OCI-LY3 (cell line): Measurements from ENCODE around the gene KRT79.

Experiments used
- H2AFZ ChIP-seq: fragments of 200-600, 300-600 bp; shearing (Covaris generic); 2 replicates; pipeline ENCODE4 v1.6.0; 2014; ENCODE audit warnings: antibody characterized with exemption, low read depth, low read length
- H3K27ac ChIP-seq: fragments of 200-600, 300-600 bp; sonication (generic); 2 replicates; pipeline ENCODE4 v1.5.1; 2014; ENCODE audit warnings: mild to moderate bottlenecking, low read length, moderate library complexity, mixed read lengths
- H3K27me3 ChIP-seq: fragments of 200-600, 300-600 bp; sonication (generic); 2 replicates; pipeline ENCODE4 v1.6.1; 2014; ENCODE audit warnings: low read depth, low read length, mixed read lengths
- H3K36me3 ChIP-seq: fragments of 200-600, 300-600 bp; sonication (generic); replicated peaks from 2 replicates; pipeline ENCODE3; 2014; ENCODE audit warnings: low read depth, low read length, mixed read lengths
- H3K4me1 ChIP-seq: fragments of 300-600, 200-600 bp; sonication (generic); 2 replicates; pipeline ENCODE4 v1.6.1; 2014; ENCODE audit warnings: low read length, mixed read lengths
- H3K4me2 ChIP-seq: fragments of 200-600, 300-600 bp; sonication (generic); 2 replicates; pipeline ENCODE4 v1.6.1; 2014; ENCODE audit warnings: low read length, mixed read lengths
- H3K4me3 ChIP-seq: fragments of 300-600, 200-600 bp; sonication (generic); 2 replicates; pipeline ENCODE4 v1.5.1; 2014; ENCODE audit warnings: antibody characterized with exemption, mild to moderate bottlenecking, low read length, moderate library complexity
- H3K79me2 ChIP-seq: fragments of 300-600, 200-600 bp; shearing (Covaris generic); 2 replicates; pipeline ENCODE4 v1.6.1; 2014; ENCODE audit warnings: mild to moderate bottlenecking, low read length, mixed read lengths
- H3K9ac ChIP-seq: fragments of 300-600, 200-600 bp; shearing (Covaris generic); 2 replicates; pipeline ENCODE4 v1.6.0; 2014; ENCODE audit warnings: mild to moderate bottlenecking, low read length, moderate library complexity
- H3K9me3 ChIP-seq: fragments of 200-600, 300-600 bp; shearing (Covaris generic); 2 replicates; pipeline ENCODE4 v1.6.1; 2014; ENCODE audit warnings: low read length, mixed read lengths; ENCODE audit not compliant: insufficient read depth
- H4K20me1 ChIP-seq: fragments of 200-600, 300-600 bp; sonication (generic); 2 replicates; pipeline ENCODE4 v1.6.1; 2016; ENCODE audit warnings: low read length, mixed read lengths; ENCODE audit not compliant: insufficient read depth
- CTCF ChIP-seq: fragments of 200-600, 300-600 bp; sonication (generic); IDR thresholded peaks from 2 replicates; pipeline ENCODE4 v1.5.1; 2014; ENCODE audit warnings: antibody characterized with exemption, low read length, low read depth
- EZH2phosphoT487 ChIP-seq: fragments of 200-600 bp; shearing (Covaris generic); IDR thresholded peaks from 2 replicates; pipeline ENCODE4 v1.6.1; 2018; ENCODE audit warnings: antibody characterized with exemption, mixed run types, low read depth

Gene KRT79

GRCh38 chr12:52815676-52816588, 18.2 kb downstream of the KRT79 start:
- no peak overlapping the region for H2AFZ ChIP-seq
- H3K27me3 ChIP-seq, result peaks cover 28% of the 10 kb centered on the region

GRCh38 chr12:52815161-52815560, 18.9 kb downstream of the KRT79 start:
- Histone ChIP-seq H3K9me3 (no peaks in the 10 kb centered on the region), H3K79me2 (no peaks in the 10 kb centered on the region)

More at GRCh38 chr12:52815676-52816588, 18.2 kb downstream of the KRT79 start:
- no peaks in the 10 kb centered on the region for H3K9me3 ChIP-seq
- no peaks in the 10 kb centered on the region for H3K4me1 ChIP-seq
- no peak overlapping the region for H3K27ac ChIP-seq
- H3K36me3 ChIP-seq, result no peaks in the 10 kb centered on the region
- no peak overlapping the region for H3K9ac ChIP-seq
- H3K4me2 ChIP-seq, result no peak overlapping the region
- H3K4me3 ChIP-seq, result no peak overlapping the region
- H3K79me2 ChIP-seq, result no peaks in the 10 kb centered on the region
- no peaks in the 10 kb centered on the region for H4K20me1 ChIP-seq
- TF ChIP-seq CTCF (no peak), EZH2phosphoT487 (no peak)

GRCh38 chr12:52814710-52815155, 19.4 kb downstream of the KRT79 start:
- H3K27me3 ChIP-seq, result peaks cover 20% of the 10 kb centered on the region
- no peak overlapping the region for H3K4me2 ChIP-seq
- H2AFZ ChIP-seq, result no peak overlapping the region
- no peaks in the 10 kb centered on the region for H3K79me2 ChIP-seq
- no peaks in the 10 kb centered on the region for H3K4me1 ChIP-seq
- TF ChIP-seq CTCF (no peak), EZH2phosphoT487 (no peak)
- no peak overlapping the region for H3K27ac ChIP-seq
- H3K9ac ChIP-seq, result no peak overlapping the region
- no peaks in the 10 kb centered on the region for H3K36me3 ChIP-seq
- H3K4me3 ChIP-seq, result no peak overlapping the region
- H3K9me3 ChIP-seq, result no peaks in the 10 kb centered on the region
- no peaks in the 10 kb centered on the region for H4K20me1 ChIP-seq

More at GRCh38 chr12:52815161-52815560, 18.9 kb downstream of the KRT79 start:
- Histone ChIP-seq H3K27me3 (peaks cover 21% of the 10 kb centered on the region), H3K4me2 (no peak overlapping the region), H4K20me1 (no peaks in the 10 kb centered on the region), H2AFZ (no peak overlapping the region), H3K4me3 (no peak overlapping the region), H3K4me1 (no peaks in the 10 kb centered on the region), H3K27ac (no peak overlapping the region), H3K9ac (no peak overlapping the region), H3K36me3 (no peaks in the 10 kb centered on the region)
- TF ChIP-seq EZH2phosphoT487, result no peak
- no peak for TF ChIP-seq CTCF

GRCh38 chr12:52813885-52814709, 20.0 kb downstream of the KRT79 start, which contains the start of gene KRT4:
KRT4 (minus strand) TSS chr12:52814116; CDS start chr12:52814058, 58 bp downstream.
- TF ChIP-seq EZH2phosphoT487 (no peak), CTCF (no peak)
- Histone ChIP-seq H3K4me2 (no peak within 1 kb of the TSS), H3K27me3 (peaks cover 21% of the 10 kb centered on the region)

More at GRCh38 chr12:52813885-52814709, 20.0 kb downstream of the KRT79 start, which contains the start of gene KRT4:
- Histone ChIP-seq H3K79me2 (no peaks in the 10 kb centered on the region), H3K4me3 (no peak within 1 kb of the TSS), H3K27ac (no peak within 1 kb of the TSS), H3K9ac (no peak within 1 kb of the TSS), H3K4me1 (no peaks in the 10 kb centered on the region), H3K9me3 (no peaks in the 10 kb centered on the region), H4K20me1 (no peaks in the 10 kb centered on the region), H3K36me3 (no peaks in the 10 kb centered on the region), H2AFZ (no peak within 1 kb of the TSS)
